Hepatocyte (in vitro differentiated cells): Measurements from ENCODE around the gene SLPI.

ENCODE experiments used
- CTCF ChIP-seq: fragments of 200-600 bp; sonication (generic); IDR thresholded peaks from 2 replicates; pipeline ENCODE4 v1.5.1; 2016; ENCODE audit warnings: antibody characterized with exemption, mild to moderate bottlenecking; ENCODE audit not compliant: poor library complexity
- EZH2 ChIP-seq: fragments of 200-600 bp; sonication (generic); IDR thresholded peaks from 2 replicates; pipeline ENCODE4 v1.6.1; 2016; ENCODE audit warnings: antibody characterized with exemption, mild to moderate bottlenecking, borderline replicate concordance

GRCh38 chr20:45221076-45221475 is 33.3 kb downstream of the SLPI start, which contains the start of gene SEMG2:
- TF ChIP-seq CTCF (no peak), EZH2 (no peak)
